Mesothelial cell of epicardium (in vitro differentiated cells): ENCODE data around the gene CCNB3. TPM values are rescaled to one million over a fixed set of nuclear protein-coding genes. Genes with fewer than 3 reads are reported as not detected.

Experiments used
- DNase-seq, 2 experiments: peaks; one replicate each; pipeline ENCODE4 v3.0.0; 2021; ENCODE audit warnings: low spot score in 2 of 2; ENCODE audit not compliant: unreplicated experiment in 2 of 2
- H3K27ac Mint-ChIP-seq: 2 replicates; pipeline ENCODE4 v1.8.0; 2021; ENCODE audit warnings: mixed read lengths
- H3K27me3 Mint-ChIP-seq: 2 replicates; pipeline ENCODE4 v1.8.0; 2021; ENCODE audit warnings: low read depth, mixed read lengths
- H3K36me3 Mint-ChIP-seq: 2 replicates; pipeline ENCODE4 v1.8.0; 2021; ENCODE audit warnings: mixed read lengths
- H3K4me1 Mint-ChIP-seq: 2 replicates; pipeline ENCODE4 v1.8.0; 2021; ENCODE audit warnings: mixed read lengths
- H3K4me3 Mint-ChIP-seq: 2 replicates; pipeline ENCODE4 v1.8.0; 2021; ENCODE audit warnings: mild to moderate bottlenecking, moderate library complexity, mixed read lengths
- H3K9me3 Mint-ChIP-seq: 2 replicates; pipeline ENCODE4 v1.8.0; 2021; ENCODE audit warnings: mixed read lengths
- CTCF ChIP-seq: fragments of 200-600 bp; sonication (generic); IDR thresholded peaks from one replicate; pipeline ENCODE4 v1.5.0; 2021; ENCODE audit warnings: antibody characterized with exemption; ENCODE audit not compliant: unreplicated experiment
- total RNA-seq: library from RNA; stranded (reverse); gene quantifications from 3 replicates; pipeline ENCODE4 v1.2.1, GENCODE V29; 2021

Gene CCNB3
- total RNA-seq, 1 donor from 2014 or later: 0.60 TPM

GRCh38 chrX:50188859-50189600, 15.5 kb upstream of the CCNB3 start:
- DNase-seq: no peak

GRCh38 chrX:50198348-50198747, 6.2 kb upstream of the CCNB3 start:
- no peaks in the 10 kb centered on the region for H3K27me3 Mint-ChIP-seq
- TF ChIP-seq CTCF: no peak
- H3K36me3 Mint-ChIP-seq: no peaks in the 10 kb centered on the region
- H3K27ac Mint-ChIP-seq: no peak overlapping the region
- H3K4me3 Mint-ChIP-seq: no peak overlapping the region
- peaks cover 5% of the 10 kb centered on the region for H3K4me1 Mint-ChIP-seq
- DNase-seq: no peak
- H3K9me3 Mint-ChIP-seq: peaks cover 15% of the 10 kb centered on the region

More at GRCh38 chrX:50188859-50189600, 15.5 kb upstream of the CCNB3 start:
- no peak for TF ChIP-seq CTCF
- H3K36me3 Mint-ChIP-seq: no peaks in the 10 kb centered on the region
- H3K27me3 Mint-ChIP-seq: no peaks in the 10 kb centered on the region
- peak overlapping the region; percentile 74 for H3K27ac Mint-ChIP-seq
- no peak overlapping the region for H3K4me3 Mint-ChIP-seq
- peaks cover 29% of the 10 kb centered on the region for H3K4me1 Mint-ChIP-seq
- peaks cover 21% of the 10 kb centered on the region for H3K9me3 Mint-ChIP-seq

GRCh38 chrX:50200907-50201306, 3.7 kb upstream of the CCNB3 start, which contains the start of gene AKAP4:
Gene AKAP4, minus strand, starts transcription at chrX:50201007. Its CDS starts 118 bp downstream, at chrX:50200889.
- peaks cover 15% of the 10 kb centered on the region for H3K9me3 Mint-ChIP-seq
- peaks cover 16% of the 10 kb centered on the region for H3K4me1 Mint-ChIP-seq
- no peaks in the 10 kb centered on the region for H3K36me3 Mint-ChIP-seq
- H3K27me3 Mint-ChIP-seq: no peaks in the 10 kb centered on the region
- no peak for TF ChIP-seq CTCF
- no peak for DNase-seq
- no peak within 1 kb of the TSS for H3K27ac Mint-ChIP-seq
- no peak within 1 kb of the TSS for H3K4me3 Mint-ChIP-seq

GRCh38 chrX:50202539-50202938, 2.0 kb upstream of the CCNB3 start:
- Mint-ChIP-seq H3K27me3 (no peaks in the 10 kb centered on the region), H3K4me3 (no peak overlapping the region), H3K27ac (no peak overlapping the region), H3K4me1 (peaks cover 16% of the 10 kb centered on the region), H3K36me3 (no peaks in the 10 kb centered on the region), H3K9me3 (peaks cover 15% of the 10 kb centered on the region)
- no peak for DNase-seq
- no peak for TF ChIP-seq CTCF

GRCh38 chrX:50206753-50207152, 2.2 kb downstream of the CCNB3 start:
- Mint-ChIP-seq H3K4me3 (no peak overlapping the region), H3K4me1 (peaks cover 16% of the 10 kb centered on the region), H3K36me3 (no peaks in the 10 kb centered on the region), H3K27me3 (no peaks in the 10 kb centered on the region), H3K9me3 (peaks cover 4% of the 10 kb centered on the region), H3K27ac (no peak overlapping the region)
- DNase-seq: no peak
- TF ChIP-seq CTCF: peak; percentile 12
